MM.1S (cell line): ENCODE results near the gene OR51V1.

Experiments used
- DNase-seq: peaks from one replicate; pipeline ENCODE4 v3.0.0-alpha.2; 2015
- H2AFZ ChIP-seq: fragments of 300-600 bp; sonication (generic); 2 replicates; pipeline ENCODE4 v1.6.0; 2016; ENCODE audit warnings: antibody characterized with exemption, low read length
- H3F3A ChIP-seq: fragments of 300-600 bp; sonication (generic); 2 replicates; pipeline ENCODE4 v1.6.1; 2016; ENCODE audit warnings: mild to moderate bottlenecking, antibody characterized with exemption, low read length, moderate library complexity, mixed read lengths; ENCODE audit not compliant: insufficient read depth
- H3K27ac ChIP-seq: fragments of 300-600 bp; sonication (generic); 2 replicates; pipeline ENCODE4 v1.5.1; 2016; ENCODE audit warnings: mild to moderate bottlenecking, low read length
- H3K27me3 ChIP-seq: fragments of 300-600 bp; sonication (generic); replicated peaks from 2 replicates; pipeline ENCODE4 v1.6.0; 2016; ENCODE audit warnings: low read length; ENCODE audit not compliant: insufficient read depth
- H3K36me3 ChIP-seq: fragments of 300-600 bp; sonication (generic); replicated peaks from 2 replicates; pipeline ENCODE4 v1.6.1; 2016; ENCODE audit warnings: mild to moderate bottlenecking, low read length, mixed read lengths; ENCODE audit not compliant: insufficient read depth
- H3K4me1 ChIP-seq: fragments of 300-600 bp; sonication (generic); 2 replicates; pipeline ENCODE4 v1.6.1; 2016; ENCODE audit warnings: low read length, mixed read lengths
- H3K4me2 ChIP-seq: fragments of 300-600 bp; sonication (generic); 2 replicates; pipeline ENCODE4 v1.6.0; 2016; ENCODE audit warnings: low read depth, low read length
- H3K4me3 ChIP-seq: fragments of 300-600 bp; sonication (generic); 2 replicates; pipeline ENCODE4 v1.5.1; 2016; ENCODE audit warnings: low read length, mixed read lengths
- H3K79me2 ChIP-seq: fragments of 300-600 bp; sonication (generic); 2 replicates; pipeline ENCODE4 v1.6.1; 2016; ENCODE audit warnings: mixed run types, low read length, mixed read lengths
- H3K9ac ChIP-seq: fragments of 300-600 bp; sonication (generic); 2 replicates; pipeline ENCODE4 v1.6.1; 2016; ENCODE audit warnings: low read length, mixed read lengths
- H3K9me2 ChIP-seq: fragments of 300-600 bp; sonication (generic); replicated peaks from 2 replicates; pipeline ENCODE4 v1.6.1; 2016; ENCODE audit warnings: mild to moderate bottlenecking, low read length, mixed read lengths; ENCODE audit not compliant: insufficient read depth
- H3K9me3 ChIP-seq: fragments of 300-600 bp; sonication (generic); replicated peaks from 2 replicates; pipeline ENCODE4 v1.6.1; 2016; ENCODE audit warnings: mild to moderate bottlenecking, low read length, mixed read lengths; ENCODE audit not compliant: insufficient read depth
- H4K20me1 ChIP-seq: fragments of 300-600 bp; sonication (generic); 2 replicates; pipeline ENCODE4 v1.6.1; 2016; ENCODE audit warnings: mild to moderate bottlenecking, low read length, moderate library complexity, mixed read lengths; ENCODE audit not compliant: insufficient read depth
- EZH2 ChIP-seq: fragments of 300-600 bp; sonication (generic); optimal IDR thresholded peaks from 2 replicates; pipeline ENCODE3; 2017; ENCODE audit warnings: low read depth, mild to moderate bottlenecking, antibody characterized with exemption, low read length, mixed read lengths
- EZH2phosphoT487 ChIP-seq: fragments of 300-600 bp; sonication (generic); IDR thresholded peaks from 2 replicates; pipeline ENCODE4 v1.6.1; 2018; ENCODE audit warnings: antibody characterized with exemption, low read length
- TF ChIP-seq, protein P1 (sequence below): fragments of 300-600 bp; sonication (generic); IDR thresholded peaks from 2 replicates; pipeline ENCODE4 v1.5.1; 2016; ENCODE audit warnings: antibody characterized with exemption, low read length, mixed read lengths

Gene OR51V1

GRCh38 chr11:5188201-5188600 lies 12.3 kb downstream of the OR51V1 start:
- no peaks in the 10 kb centered on the region for H4K20me1 ChIP-seq
- H3K4me1 ChIP-seq: no peaks in the 10 kb centered on the region
- H3K27me3 ChIP-seq: no peaks in the 10 kb centered on the region
- TF ChIP-seq EZH2phosphoT487 (no peak), EZH2 (no peak)
- TF ChIP-seq, protein P1, sequence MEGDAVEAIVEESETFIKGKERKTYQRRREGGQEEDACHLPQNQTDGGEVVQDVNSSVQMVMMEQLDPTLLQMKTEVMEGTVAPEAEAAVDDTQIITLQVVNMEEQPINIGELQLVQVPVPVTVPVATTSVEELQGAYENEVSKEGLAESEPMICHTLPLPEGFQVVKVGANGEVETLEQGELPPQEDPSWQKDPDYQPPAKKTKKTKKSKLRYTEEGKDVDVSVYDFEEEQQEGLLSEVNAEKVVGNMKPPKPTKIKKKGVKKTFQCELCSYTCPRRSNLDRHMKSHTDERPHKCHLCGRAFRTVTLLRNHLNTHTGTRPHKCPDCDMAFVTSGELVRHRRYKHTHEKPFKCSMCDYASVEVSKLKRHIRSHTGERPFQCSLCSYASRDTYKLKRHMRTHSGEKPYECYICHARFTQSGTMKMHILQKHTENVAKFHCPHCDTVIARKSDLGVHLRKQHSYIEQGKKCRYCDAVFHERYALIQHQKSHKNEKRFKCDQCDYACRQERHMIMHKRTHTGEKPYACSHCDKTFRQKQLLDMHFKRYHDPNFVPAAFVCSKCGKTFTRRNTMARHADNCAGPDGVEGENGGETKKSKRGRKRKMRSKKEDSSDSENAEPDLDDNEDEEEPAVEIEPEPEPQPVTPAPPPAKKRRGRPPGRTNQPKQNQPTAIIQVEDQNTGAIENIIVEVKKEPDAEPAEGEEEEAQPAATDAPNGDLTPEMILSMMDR: no peak
- no peak overlapping the region for H3K4me2 ChIP-seq
- no peak overlapping the region for H3K27ac ChIP-seq
- H3F3A ChIP-seq: no peaks in the 10 kb centered on the region
- H3K9ac ChIP-seq: no peak overlapping the region
- no peaks in the 10 kb centered on the region for H3K79me2 ChIP-seq
- H2AFZ ChIP-seq: no peak overlapping the region
- H3K36me3 ChIP-seq: no peaks in the 10 kb centered on the region
- no peak overlapping the region for H3K4me3 ChIP-seq
- no peaks in the 10 kb centered on the region for H3K9me3 ChIP-seq
- DNase-seq: no peak
- H3K9me2 ChIP-seq: no peaks in the 10 kb centered on the region

- H3K4me1 ChIP-seq: no peaks in the 10 kb centered on the region
- H3K4me2 ChIP-seq: no peak overlapping the region
- H3K36me3 ChIP-seq: no peaks in the 10 kb centered on the region
- H3K27me3 ChIP-seq: no peaks in the 10 kb centered on the region
- H3K4me3 ChIP-seq: no peak overlapping the region
- H3K9ac ChIP-seq: no peak overlapping the region
- H3F3A ChIP-seq: no peaks in the 10 kb centered on the region
- no peak for DNase-seq
- no peak overlapping the region for H3K27ac ChIP-seq
- H3K9me2 ChIP-seq: no peaks in the 10 kb centered on the region
- no peaks in the 10 kb centered on the region for H3K79me2 ChIP-seq
- no peak for TF ChIP-seq EZH2phosphoT487
- no peak for TF ChIP-seq EZH2
- TF ChIP-seq, protein P1: no peak
- no peaks in the 10 kb centered on the region for H4K20me1 ChIP-seq
- H2AFZ ChIP-seq: no peak overlapping the region
- H3K9me3 ChIP-seq: no peaks in the 10 kb centered on the region
These were observed 22.2 kb downstream of the OR51V1 start for GRCh38 chr11:5178046-5178837.

- Histone ChIP-seq H3K36me3 (no peaks in the 10 kb centered on the region), H2AFZ (no peak overlapping the region), H3K4me1 (no peaks in the 10 kb centered on the region), H4K20me1 (no peaks in the 10 kb centered on the region), H3K9me3 (no peaks in the 10 kb centered on the region), H3F3A (no peaks in the 10 kb centered on the region), H3K27ac (no peak overlapping the region), H3K27me3 (no peaks in the 10 kb centered on the region), H3K79me2 (no peaks in the 10 kb centered on the region), H3K9ac (no peak overlapping the region), H3K4me2 (no peak overlapping the region), H3K4me3 (no peak overlapping the region), H3K9me2 (no peaks in the 10 kb centered on the region)
- TF ChIP-seq EZH2phosphoT487 (no peak), EZH2 (no peak)
- TF ChIP-seq, protein P1: no peak
- DNase-seq: no peak
These were observed 25.5 kb downstream of the OR51V1 start for GRCh38 chr11:5174934-5175333.
